OCI-LY3 (cell line): ENCODE results near the gene UGT1A5.

ENCODE experiments used
- H2AFZ ChIP-seq: fragments of 200-600, 300-600 bp; shearing (Covaris generic); 2 replicates; pipeline ENCODE4 v1.6.0; 2014; ENCODE audit warnings: antibody characterized with exemption, low read depth, low read length
- H3K27ac ChIP-seq: fragments of 200-600, 300-600 bp; sonication (generic); 2 replicates; pipeline ENCODE4 v1.5.1; 2014; ENCODE audit warnings: mild to moderate bottlenecking, low read length, moderate library complexity, mixed read lengths
- H3K27me3 ChIP-seq: fragments of 200-600, 300-600 bp; sonication (generic); 2 replicates; pipeline ENCODE4 v1.6.1; 2014; ENCODE audit warnings: low read depth, low read length, mixed read lengths
- H3K36me3 ChIP-seq: fragments of 200-600, 300-600 bp; sonication (generic); replicated peaks from 2 replicates; pipeline ENCODE3; 2014; ENCODE audit warnings: low read depth, low read length, mixed read lengths
- H3K4me1 ChIP-seq: fragments of 300-600, 200-600 bp; sonication (generic); 2 replicates; pipeline ENCODE4 v1.6.1; 2014; ENCODE audit warnings: low read length, mixed read lengths
- H3K4me2 ChIP-seq: fragments of 200-600, 300-600 bp; sonication (generic); 2 replicates; pipeline ENCODE4 v1.6.1; 2014; ENCODE audit warnings: low read length, mixed read lengths
- H3K4me3 ChIP-seq: fragments of 300-600, 200-600 bp; sonication (generic); 2 replicates; pipeline ENCODE4 v1.5.1; 2014; ENCODE audit warnings: antibody characterized with exemption, mild to moderate bottlenecking, low read length, moderate library complexity
- H3K79me2 ChIP-seq: fragments of 300-600, 200-600 bp; shearing (Covaris generic); 2 replicates; pipeline ENCODE4 v1.6.1; 2014; ENCODE audit warnings: mild to moderate bottlenecking, low read length, mixed read lengths
- H3K9ac ChIP-seq: fragments of 300-600, 200-600 bp; shearing (Covaris generic); 2 replicates; pipeline ENCODE4 v1.6.0; 2014; ENCODE audit warnings: mild to moderate bottlenecking, low read length, moderate library complexity
- H3K9me3 ChIP-seq: fragments of 200-600, 300-600 bp; shearing (Covaris generic); 2 replicates; pipeline ENCODE4 v1.6.1; 2014; ENCODE audit warnings: low read length, mixed read lengths; ENCODE audit not compliant: insufficient read depth
- H4K20me1 ChIP-seq: fragments of 200-600, 300-600 bp; sonication (generic); 2 replicates; pipeline ENCODE4 v1.6.1; 2016; ENCODE audit warnings: low read length, mixed read lengths; ENCODE audit not compliant: insufficient read depth
- CTCF ChIP-seq: fragments of 200-600, 300-600 bp; sonication (generic); IDR thresholded peaks from 2 replicates; pipeline ENCODE4 v1.5.1; 2014; ENCODE audit warnings: antibody characterized with exemption, low read length, low read depth
- EZH2phosphoT487 ChIP-seq: fragments of 200-600 bp; shearing (Covaris generic); IDR thresholded peaks from 2 replicates; pipeline ENCODE4 v1.6.1; 2018; ENCODE audit warnings: antibody characterized with exemption, mixed run types, low read depth

Gene UGT1A5

GRCh38 chr2:233822101-233822771, 109.5 kb downstream of the UGT1A5 start:
- no peak for TF ChIP-seq CTCF
- TF ChIP-seq EZH2phosphoT487, result no peak
- no peaks in the 10 kb centered on the region for H3K4me1 ChIP-seq

More at GRCh38 chr2:233822101-233822771, 109.5 kb downstream of the UGT1A5 start:
- Histone ChIP-seq H3K27me3 (no peaks in the 10 kb centered on the region), H3K27ac (no peak overlapping the region), H4K20me1 (no peaks in the 10 kb centered on the region), H3K9me3 (no peaks in the 10 kb centered on the region), H3K9ac (no peak overlapping the region), H3K4me2 (no peak overlapping the region), H3K36me3 (no peaks in the 10 kb centered on the region), H3K4me3 (no peak overlapping the region), H2AFZ (no peak overlapping the region), H3K79me2 (no peaks in the 10 kb centered on the region)
